Renal pelvis (tissue), 4 donors: ENCODE data around the gene S100B. TPM values are rescaled to one million over a fixed set of nuclear protein-coding genes. Genes with fewer than 3 reads are reported as not detected.
A peak's percentile ranks its signal among the peaks of the same experiment; 100 is the strongest.
"Not testable (repeated sequence)": the region's sequence is repeated elsewhere in the genome, so short reads cannot be mapped to it uniquely, and the experiment has no call there.

Source experiments
- DNase-seq: peaks from one replicate; pipeline ENCODE4 v3.0.0-alpha.2; 2013
- polyA plus RNA-seq, 3 donors: library from polyadenylated mRNA; unstranded; fragments of 120-200 nt; gene quantifications; one replicate each; pipeline ENCODE4 v1.2.1, GENCODE V29; 2013; ENCODE audit not compliant: insufficient read length in 3 of 3

S100B gene
- polyA plus RNA-seq, 3 donors = 1.7 to 5.5 (median 3.5) TPM

GRCh38 chr21:46634427-46634826, 29.5 kb upstream of the S100B start:
- no peak for DNase-seq

GRCh38 chr21:46633566-46633965, 28.7 kb upstream of the S100B start:
- no peak for DNase-seq

- DNase-seq = not testable (repeated sequence)
Observed at GRCh38 chr21:46630915-46631314, 26.0 kb upstream of the S100B start.

GRCh38 chr21:46628868-46629267, 24.0 kb upstream of the S100B start:
- DNase-seq = no peak

GRCh38 chr21:46627726-46628125, 22.8 kb upstream of the S100B start:
- no peak for DNase-seq

GRCh38 chr21:46626975-46627501, 22.2 kb upstream of the S100B start:
- no peak for DNase-seq

GRCh38 chr21:46626536-46626935, 21.7 kb upstream of the S100B start:
- DNase-seq = no peak

- DNase-seq = no peak
Observed at GRCh38 chr21:46625759-46626158, 20.9 kb upstream of the S100B start.

- DNase-seq = no peak
Observed at GRCh38 chr21:46624050-46624449, 19.2 kb upstream of the S100B start.

- peak; percentile 46 for DNase-seq
Observed at GRCh38 chr21:46622226-46622625, 17.3 kb upstream of the S100B start.

- no peak for DNase-seq
Observed at GRCh38 chr21:46621457-46622182, 16.7 kb upstream of the S100B start.

GRCh38 chr21:46620846-46621245, 16.0 kb upstream of the S100B start:
- no peak for DNase-seq

- DNase-seq = no peak
Observed at GRCh38 chr21:46619846-46620245, 15.0 kb upstream of the S100B start.

GRCh38 chr21:46618738-46619379, 14.0 kb upstream of the S100B start:
- DNase-seq = no peak

- DNase-seq = no peak
Observed at GRCh38 chr21:46617267-46618051, 12.6 kb upstream of the S100B start.

- DNase-seq = no peak
Observed at GRCh38 chr21:46616656-46617055, 11.8 kb upstream of the S100B start.

- DNase-seq = no peak
Observed at GRCh38 chr21:46616050-46616449, 11.2 kb upstream of the S100B start.

GRCh38 chr21:46613391-46613790, 8.5 kb upstream of the S100B start:
- DNase-seq = no peak

GRCh38 chr21:46610018-46610701, 5.3 kb upstream of the S100B start:
- DNase-seq = no peak

- no peak for DNase-seq
Observed at GRCh38 chr21:46608672-46609111, 3.8 kb upstream of the S100B start.

- no peak for DNase-seq
Observed at GRCh38 chr21:46607636-46608035, 2.8 kb upstream of the S100B start.

GRCh38 chr21:46606427-46606813, 1.5 kb upstream of the S100B start:
- no peak for DNase-seq
